Neural cell (in vitro differentiated cells): ENCODE measurements around the gene LAG3.

Experiments used
- EP300 ChIP-seq: fragments of 450-650 bp; conservative IDR thresholded peaks from 2 replicates; pipeline ENCODE4 v1.6.1; 2014; ENCODE audit warnings: antibody characterized with exemption, mild to moderate bottlenecking, moderate library complexity; ENCODE audit not compliant: poor library complexity, severe bottlenecking
- EZH2 ChIP-seq: fragments of 200-600, 300-800 bp; shearing (Covaris generic), sonication (generic); IDR thresholded peaks from 2 replicates; pipeline ENCODE4 v1.6.1; 2014; ENCODE audit warnings: antibody characterized with exemption, low read length, borderline replicate concordance, mild to moderate bottlenecking; ENCODE audit not compliant: insufficient read depth, poor library complexity, severe bottlenecking
- POLR2AphosphoS5 ChIP-seq: IDR thresholded peaks from 2 replicates; pipeline ENCODE4 v1.6.1; 2012
- RAD21 ChIP-seq: fragments of 450-650 bp; conservative IDR thresholded peaks from 2 replicates; pipeline ENCODE4 v1.6.1; 2014; ENCODE audit warnings: antibody characterized with exemption, mild to moderate bottlenecking, moderate library complexity
- SMC3 ChIP-seq: fragments of 450-650 bp; conservative IDR thresholded peaks from 2 replicates; pipeline ENCODE4 v1.6.1; 2014; ENCODE audit warnings: antibody characterized with exemption, mild to moderate bottlenecking, moderate library complexity; ENCODE audit not compliant: poor library complexity
- TAF1 ChIP-seq: IDR thresholded peaks from 2 replicates; pipeline ENCODE4 v1.6.1; 2012; ENCODE audit warnings: low read depth
- TF ChIP-seq, protein P1 (sequence below): fragments of 450-650 bp; IDR thresholded peaks from 2 replicates; pipeline ENCODE4 v1.5.1; 2014; ENCODE audit warnings: antibody characterized with exemption, mild to moderate bottlenecking, moderate library complexity; ENCODE audit not compliant: poor library complexity, severe bottlenecking
- TF ChIP-seq, protein P2 (sequence below): IDR thresholded peaks from 2 replicates; pipeline ENCODE4 v1.6.1; 2012; ENCODE audit warnings: borderline replicate concordance

DNA sequence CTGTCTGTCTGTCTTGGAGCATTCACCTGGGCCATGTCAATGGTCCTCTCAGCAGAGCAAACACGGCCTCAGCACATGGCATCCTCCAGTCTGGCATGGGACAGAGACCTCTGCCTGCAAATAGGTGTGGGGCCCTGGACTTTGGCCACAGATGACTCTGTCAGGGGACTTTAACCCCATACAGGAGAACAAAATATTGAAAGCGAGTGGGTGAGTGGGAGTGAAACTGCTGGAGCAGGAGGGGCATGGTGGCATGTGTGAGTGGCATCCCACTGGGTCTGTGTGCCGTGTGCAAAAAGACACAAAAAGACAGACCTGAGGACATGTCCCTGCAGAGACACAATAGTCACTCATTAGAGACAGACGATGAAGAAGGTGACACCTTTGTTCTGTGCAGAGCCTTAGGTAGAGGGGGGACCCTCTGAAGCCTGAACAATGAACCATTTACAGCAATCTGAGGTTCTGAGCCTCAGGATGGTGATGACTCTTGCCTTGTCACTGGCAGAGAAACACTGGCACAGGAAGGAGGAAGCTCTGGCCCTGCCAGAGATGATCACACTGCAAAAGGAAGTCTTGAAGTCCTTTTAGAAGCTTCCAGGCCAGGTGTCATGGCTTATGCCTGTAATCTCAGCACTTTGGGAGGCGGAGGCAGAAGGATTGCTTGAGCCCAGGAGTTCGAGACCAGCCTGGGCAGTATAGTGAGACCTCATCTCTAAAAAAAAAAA, 7.5 kb downstream of the LAG3 start:
- no peak for TF ChIP-seq EP300
- TF ChIP-seq, protein P1, sequence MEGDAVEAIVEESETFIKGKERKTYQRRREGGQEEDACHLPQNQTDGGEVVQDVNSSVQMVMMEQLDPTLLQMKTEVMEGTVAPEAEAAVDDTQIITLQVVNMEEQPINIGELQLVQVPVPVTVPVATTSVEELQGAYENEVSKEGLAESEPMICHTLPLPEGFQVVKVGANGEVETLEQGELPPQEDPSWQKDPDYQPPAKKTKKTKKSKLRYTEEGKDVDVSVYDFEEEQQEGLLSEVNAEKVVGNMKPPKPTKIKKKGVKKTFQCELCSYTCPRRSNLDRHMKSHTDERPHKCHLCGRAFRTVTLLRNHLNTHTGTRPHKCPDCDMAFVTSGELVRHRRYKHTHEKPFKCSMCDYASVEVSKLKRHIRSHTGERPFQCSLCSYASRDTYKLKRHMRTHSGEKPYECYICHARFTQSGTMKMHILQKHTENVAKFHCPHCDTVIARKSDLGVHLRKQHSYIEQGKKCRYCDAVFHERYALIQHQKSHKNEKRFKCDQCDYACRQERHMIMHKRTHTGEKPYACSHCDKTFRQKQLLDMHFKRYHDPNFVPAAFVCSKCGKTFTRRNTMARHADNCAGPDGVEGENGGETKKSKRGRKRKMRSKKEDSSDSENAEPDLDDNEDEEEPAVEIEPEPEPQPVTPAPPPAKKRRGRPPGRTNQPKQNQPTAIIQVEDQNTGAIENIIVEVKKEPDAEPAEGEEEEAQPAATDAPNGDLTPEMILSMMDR, result no peak
- TF ChIP-seq RAD21, result no peak
- TF ChIP-seq POLR2AphosphoS5, result no peak
- TF ChIP-seq, protein P2, sequence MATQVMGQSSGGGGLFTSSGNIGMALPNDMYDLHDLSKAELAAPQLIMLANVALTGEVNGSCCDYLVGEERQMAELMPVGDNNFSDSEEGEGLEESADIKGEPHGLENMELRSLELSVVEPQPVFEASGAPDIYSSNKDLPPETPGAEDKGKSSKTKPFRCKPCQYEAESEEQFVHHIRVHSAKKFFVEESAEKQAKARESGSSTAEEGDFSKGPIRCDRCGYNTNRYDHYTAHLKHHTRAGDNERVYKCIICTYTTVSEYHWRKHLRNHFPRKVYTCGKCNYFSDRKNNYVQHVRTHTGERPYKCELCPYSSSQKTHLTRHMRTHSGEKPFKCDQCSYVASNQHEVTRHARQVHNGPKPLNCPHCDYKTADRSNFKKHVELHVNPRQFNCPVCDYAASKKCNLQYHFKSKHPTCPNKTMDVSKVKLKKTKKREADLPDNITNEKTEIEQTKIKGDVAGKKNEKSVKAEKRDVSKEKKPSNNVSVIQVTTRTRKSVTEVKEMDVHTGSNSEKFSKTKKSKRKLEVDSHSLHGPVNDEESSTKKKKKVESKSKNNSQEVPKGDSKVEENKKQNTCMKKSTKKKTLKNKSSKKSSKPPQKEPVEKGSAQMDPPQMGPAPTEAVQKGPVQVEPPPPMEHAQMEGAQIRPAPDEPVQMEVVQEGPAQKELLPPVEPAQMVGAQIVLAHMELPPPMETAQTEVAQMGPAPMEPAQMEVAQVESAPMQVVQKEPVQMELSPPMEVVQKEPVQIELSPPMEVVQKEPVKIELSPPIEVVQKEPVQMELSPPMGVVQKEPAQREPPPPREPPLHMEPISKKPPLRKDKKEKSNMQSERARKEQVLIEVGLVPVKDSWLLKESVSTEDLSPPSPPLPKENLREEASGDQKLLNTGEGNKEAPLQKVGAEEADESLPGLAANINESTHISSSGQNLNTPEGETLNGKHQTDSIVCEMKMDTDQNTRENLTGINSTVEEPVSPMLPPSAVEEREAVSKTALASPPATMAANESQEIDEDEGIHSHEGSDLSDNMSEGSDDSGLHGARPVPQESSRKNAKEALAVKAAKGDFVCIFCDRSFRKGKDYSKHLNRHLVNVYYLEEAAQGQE, result no peak
- no peak for TF ChIP-seq EZH2
- no peak for TF ChIP-seq SMC3
- no peak for TF ChIP-seq TAF1
